ENCODE measurements around the gene SEZ6.

- TF ChIP-seq CTCF (IDR thresholded peaks at IDR 0.05; ENCODE audit: borderline replicate concordance, extremely low read depth, low read length, poor library complexity, severe bottlenecking) (no peak), EZH2 (IDR thresholded peaks at IDR 0.05; ENCODE audit: borderline replicate concordance, low read depth, low read length, severe bottlenecking) (no peak)
Observed at GRCh38 chr17:28977659-28978355, 28.0 kb downstream of the SEZ6 start.
